ENCODE results near the gene HSPA4.
A peak's percentile ranks its signal among the peaks of the same experiment; 100 is the strongest.

Gene HSPA4

GRCh38 chr5:133106343-133106742 lies 54.5 kb downstream of the HSPA4 start:
- DNase-seq (ENCODE audit: low read depth), result no peak

GRCh38 chr5:133106761-133107572 lies 55.2 kb downstream of the HSPA4 start:
- no peak for DNase-seq (ENCODE audit: low read depth)

- DNase-seq (ENCODE audit: low read depth), result no peak
Observed at GRCh38 chr5:133108481-133108921, 56.7 kb downstream of the HSPA4 start.

- DNase-seq (ENCODE audit: low read depth), result no peak
Observed at GRCh38 chr5:133109655-133110483, 58.1 kb downstream of the HSPA4 start.

GRCh38 chr5:133110709-133111108 lies 58.9 kb downstream of the HSPA4 start:
- DNase-seq (ENCODE audit: low read depth), result no peak

DNA sequence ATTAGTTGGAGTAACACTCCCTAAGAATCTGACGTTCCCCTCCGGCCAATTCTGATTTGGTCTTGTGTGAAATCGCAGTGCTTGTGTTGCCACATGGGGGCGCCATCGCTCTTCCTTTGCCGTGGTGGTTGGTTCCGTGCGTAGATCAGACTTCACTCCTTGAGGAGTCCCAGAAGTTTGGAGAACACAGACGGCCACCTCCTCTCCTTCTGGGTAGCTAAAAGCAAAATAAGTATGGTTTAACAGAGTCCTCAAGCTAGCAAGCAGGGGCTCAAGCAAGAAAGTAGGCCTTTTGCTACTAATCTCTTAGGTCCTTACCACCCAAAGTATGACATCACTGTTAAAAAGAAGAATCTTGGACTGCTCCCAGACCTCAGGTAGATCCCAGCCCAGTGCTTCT lies 59.5 kb downstream of the HSPA4 start:
- DNase-seq (ENCODE audit: low read depth), result peak; percentile 77

GRCh38 chr5:133112026-133112660 lies 60.3 kb downstream of the HSPA4 start:
- DNase-seq (ENCODE audit: low read depth), result no peak

- no peak for DNase-seq (ENCODE audit: low read depth)
Observed at GRCh38 chr5:133113331-133114061, 61.7 kb downstream of the HSPA4 start.

GRCh38 chr5:133114166-133114932 lies 62.5 kb downstream of the HSPA4 start:
- no peak for DNase-seq (ENCODE audit: low read depth)

DNA sequence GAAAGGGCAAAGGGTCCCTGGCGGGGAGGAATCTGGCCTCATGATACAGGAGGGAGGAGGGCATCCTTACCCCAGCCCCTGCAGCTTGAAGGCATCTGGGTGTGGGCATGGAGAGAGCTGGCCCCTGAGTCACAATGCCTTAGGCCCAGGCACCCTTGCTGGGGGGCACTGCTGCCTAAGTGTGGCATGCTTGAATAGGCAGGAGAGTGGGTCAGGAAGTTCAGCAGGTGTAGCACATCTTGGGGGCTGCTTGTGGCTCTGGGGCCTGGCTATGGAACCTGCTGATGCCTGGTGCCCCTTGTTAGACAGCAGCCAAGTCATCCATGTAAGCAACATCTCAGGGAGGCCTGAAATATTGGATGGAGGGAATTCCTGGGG lies 63.1 kb downstream of the HSPA4 start:
- no peak for DNase-seq (ENCODE audit: low read depth)

- no peak for DNase-seq (ENCODE audit: low read depth)
Observed at GRCh38 chr5:133116601-133117000, 64.8 kb downstream of the HSPA4 start.

- DNase-seq (ENCODE audit: low read depth), result no peak
Observed at GRCh38 chr5:133117166-133117911, 65.5 kb downstream of the HSPA4 start.

DNA sequence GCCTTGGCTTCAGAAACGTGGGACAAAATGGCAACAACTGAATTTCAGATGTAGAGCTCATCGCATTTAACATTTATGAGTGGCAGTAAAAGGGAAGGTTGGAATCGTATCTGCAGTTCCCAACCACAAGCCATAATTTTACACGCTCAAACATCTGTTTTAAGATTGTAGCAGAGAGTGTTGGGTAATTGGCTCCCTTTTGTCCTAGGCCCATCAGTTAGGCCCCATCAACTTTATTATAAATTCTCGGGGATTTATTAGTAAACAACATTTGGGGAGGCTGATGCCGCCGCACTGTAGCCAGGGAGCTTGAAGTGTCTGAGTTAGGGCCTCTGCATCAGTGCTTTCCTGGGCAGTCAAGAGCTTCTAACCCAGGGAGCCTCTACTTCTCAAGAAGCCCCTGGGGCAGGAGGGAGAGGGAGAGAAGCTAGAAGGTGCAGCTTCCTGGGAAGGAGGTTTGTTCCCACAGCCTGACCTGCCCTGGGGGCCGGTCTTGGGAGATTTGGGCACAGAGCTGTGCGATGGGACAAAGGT lies 66.2 kb downstream of the HSPA4 start:
- DNase-seq (ENCODE audit: low read depth), result no peak

DNA sequence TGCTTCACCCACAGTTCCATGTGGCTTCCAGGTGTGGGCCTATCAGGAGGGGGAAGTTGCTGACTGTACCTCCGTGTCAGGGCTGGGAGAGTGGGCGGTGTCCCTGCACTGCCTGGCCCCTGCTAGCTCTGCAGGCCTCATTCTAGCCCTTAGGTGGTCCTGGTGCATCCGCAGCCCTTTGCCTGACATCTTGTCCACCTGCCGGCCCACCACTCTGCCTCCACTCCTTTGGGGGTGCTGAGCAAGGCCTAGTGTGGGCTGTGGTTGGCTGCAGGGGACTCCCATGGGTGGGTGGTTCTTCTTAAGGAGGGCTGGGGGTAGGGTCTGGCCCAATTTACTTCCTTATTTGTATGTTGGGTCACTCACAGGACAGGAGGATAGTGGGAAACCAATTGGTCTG lies 66.9 kb downstream of the HSPA4 start:
- DNase-seq (ENCODE audit: low read depth), result no peak

DNA sequence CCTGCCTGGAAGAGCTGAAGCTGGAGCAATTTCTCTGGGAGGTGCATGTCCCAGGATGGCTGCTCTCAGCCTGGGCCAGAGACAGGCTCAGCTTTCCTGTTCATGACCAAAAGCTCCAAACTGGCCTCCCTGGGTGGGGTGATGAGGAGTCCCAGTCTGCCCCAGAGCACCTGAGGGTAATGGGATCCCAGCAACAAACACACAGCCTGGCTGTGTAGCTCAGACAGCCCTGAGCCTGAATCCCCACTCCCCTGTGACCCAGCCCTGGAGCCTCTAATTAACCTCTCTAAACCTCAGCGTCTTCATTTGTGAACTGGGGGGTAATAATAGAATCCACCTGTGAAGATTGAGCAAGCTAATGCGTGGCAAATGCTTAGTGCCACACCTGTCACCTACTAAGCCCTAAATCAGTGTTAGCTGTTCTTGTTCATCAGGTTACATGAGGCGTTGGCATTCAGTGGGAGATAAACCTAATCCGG lies 67.5 kb downstream of the HSPA4 start:
- DNase-seq (ENCODE audit: low read depth), result no peak

GRCh38 chr5:133120156-133120750 lies 68.4 kb downstream of the HSPA4 start:
- no peak for DNase-seq (ENCODE audit: low read depth)

GRCh38 chr5:133121080-133121479 lies 69.3 kb downstream of the HSPA4 start:
- DNase-seq (ENCODE audit: low read depth), result no peak

- DNase-seq (ENCODE audit: low read depth), result no peak
Observed at GRCh38 chr5:133121611-133122150, 69.9 kb downstream of the HSPA4 start.

DNA sequence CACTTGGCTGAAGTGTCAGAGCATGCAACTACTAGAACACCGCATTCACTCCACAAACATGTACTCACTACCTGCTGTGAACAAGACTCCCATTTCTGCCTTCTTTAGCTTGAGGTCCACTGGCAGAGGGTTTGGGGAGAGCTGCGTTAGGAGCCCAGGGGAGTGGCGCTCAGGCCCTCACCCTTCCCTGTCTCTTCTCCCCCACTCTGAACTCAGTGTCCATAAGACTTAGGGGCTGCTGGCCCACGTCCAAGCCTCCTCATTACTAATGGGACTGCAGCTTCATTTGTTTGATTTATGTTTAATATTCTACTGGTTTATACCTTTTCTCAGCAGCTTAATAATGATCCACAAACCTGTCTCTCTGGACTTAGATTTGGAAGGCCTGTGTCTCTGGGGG lies 70.9 kb downstream of the HSPA4 start:
- no peak for DNase-seq (ENCODE audit: low read depth)

Measured in activated T-cell treated with anti-CD3 and anti-CD28 coated beads for 1 hour (primary cell).